HG03442 (cell line): ENCODE data around the gene MAST4.

Source experiments
- ATAC-seq: cut with Tn5 transposase; IDR thresholded peaks from one replicate; pipeline ENCODE4 v1.9.1; 2021; ENCODE audit warnings: mild to moderate bottlenecking, moderate library complexity; ENCODE audit not compliant: unreplicated experiment

MAST4 gene

DNA sequence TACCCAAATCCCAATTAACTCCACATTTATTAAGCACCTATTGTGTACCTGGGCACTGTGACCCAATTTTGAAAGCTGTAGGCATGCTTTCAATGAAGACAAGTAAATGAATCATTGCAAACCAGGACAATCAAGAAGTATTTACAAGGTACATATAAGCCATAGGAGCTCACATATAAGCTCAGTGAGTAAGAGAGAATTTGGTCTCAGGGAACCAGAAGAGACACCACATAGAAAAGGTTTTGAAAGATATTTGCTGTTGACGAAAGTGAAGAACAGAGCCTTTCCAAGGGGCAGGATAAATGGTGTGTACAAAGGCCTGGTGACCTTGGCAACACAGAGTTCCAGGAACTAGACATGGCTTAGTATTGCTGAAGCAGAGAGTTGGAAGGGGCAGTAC, 412.8 kb downstream of the MAST4 start:
- ATAC-seq, result no peak

DNA sequence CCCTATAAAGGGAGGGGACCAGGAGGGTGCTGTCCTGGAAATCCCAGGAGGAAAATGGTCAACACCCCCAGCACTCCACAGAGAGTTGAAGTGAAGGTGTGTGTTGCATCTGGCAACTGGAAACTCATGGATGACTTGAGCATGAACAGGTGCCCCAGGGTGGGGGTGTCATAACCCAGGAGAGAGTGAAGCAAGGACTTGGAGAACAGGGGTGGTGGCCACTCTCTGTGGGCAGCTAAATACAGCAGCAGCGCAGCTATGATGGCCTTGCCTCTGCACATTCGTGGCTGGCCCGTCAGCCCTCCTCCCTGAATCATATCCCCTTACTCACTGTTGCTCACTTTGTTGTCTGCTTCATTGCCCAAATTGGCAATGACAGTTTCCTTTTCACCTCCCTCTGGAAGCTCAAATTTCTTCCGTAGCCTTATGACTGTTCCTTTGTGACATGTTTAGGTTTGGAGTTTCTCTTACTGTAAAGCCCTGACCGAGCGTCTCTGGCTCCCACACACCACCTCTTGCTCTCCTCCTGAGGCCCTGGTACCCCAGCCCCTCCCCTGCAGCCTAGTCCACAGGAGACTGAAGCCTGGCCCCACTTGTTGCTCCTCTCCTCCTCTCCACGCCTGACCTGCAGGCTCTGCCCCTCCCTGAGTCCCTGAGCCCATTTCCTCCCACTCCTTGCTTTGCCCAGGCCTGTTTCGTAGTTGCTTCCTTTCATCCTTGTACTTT, 414.7 kb downstream of the MAST4 start:
- ATAC-seq, result no peak

DNA sequence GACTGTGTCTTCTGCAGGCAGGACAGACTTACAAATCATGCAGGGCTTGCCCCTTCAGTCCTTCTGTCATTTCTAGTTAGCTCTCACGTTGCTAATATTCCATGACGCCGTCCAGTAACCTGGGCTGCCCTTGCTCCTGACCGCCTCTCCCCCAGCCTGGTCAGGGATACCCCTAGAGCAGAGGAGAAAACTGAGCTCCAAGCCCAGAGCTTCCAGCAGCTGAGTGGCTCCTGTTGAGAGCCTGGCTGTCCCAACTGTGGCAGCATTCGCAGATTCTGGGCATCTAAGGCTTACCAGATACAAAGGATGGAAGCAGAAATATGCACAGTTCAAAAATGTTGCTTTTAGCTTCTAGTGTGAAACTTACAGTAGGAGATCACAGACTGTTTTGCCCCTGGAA, 415.2 kb downstream of the MAST4 start:
- ATAC-seq, result no peak

DNA sequence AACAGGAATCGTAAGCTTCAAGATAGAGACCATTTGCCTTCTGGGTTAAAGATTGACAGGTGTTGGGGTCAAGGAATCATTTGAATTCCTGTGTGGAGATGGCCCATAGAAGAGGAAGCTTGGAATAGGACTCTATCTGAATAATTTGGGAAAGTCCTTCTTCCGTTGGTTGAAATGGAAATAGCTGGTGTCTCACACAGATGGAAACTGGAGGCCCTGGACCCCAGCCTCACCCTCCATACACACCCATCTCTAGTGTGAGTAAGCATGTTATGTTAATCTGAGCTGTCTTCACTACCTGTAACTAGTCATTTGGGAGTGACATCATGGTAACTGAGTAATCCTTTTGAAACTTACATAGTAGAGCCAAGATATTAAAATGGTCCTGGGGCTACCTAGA, 416.0 kb downstream of the MAST4 start:
- no peak for ATAC-seq

DNA sequence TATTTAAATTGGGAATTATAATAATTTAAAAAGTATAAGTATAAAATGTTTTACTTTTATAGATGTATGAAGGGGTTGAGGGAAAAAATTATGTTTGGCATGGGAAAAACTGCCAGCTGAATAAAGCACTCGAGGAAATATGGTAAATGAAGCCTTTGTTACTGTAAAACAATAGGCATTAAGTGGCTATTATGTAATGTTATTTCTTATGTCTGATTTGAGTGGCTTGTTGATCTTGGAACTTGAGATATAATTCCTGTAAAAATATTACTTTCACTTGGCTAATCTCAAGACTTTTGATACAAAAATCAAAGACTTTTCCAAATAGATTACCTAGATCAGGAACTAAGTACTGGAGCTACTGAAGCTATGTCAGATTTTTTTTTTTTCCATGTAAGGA, 417.5 kb downstream of the MAST4 start:
- no peak for ATAC-seq

DNA sequence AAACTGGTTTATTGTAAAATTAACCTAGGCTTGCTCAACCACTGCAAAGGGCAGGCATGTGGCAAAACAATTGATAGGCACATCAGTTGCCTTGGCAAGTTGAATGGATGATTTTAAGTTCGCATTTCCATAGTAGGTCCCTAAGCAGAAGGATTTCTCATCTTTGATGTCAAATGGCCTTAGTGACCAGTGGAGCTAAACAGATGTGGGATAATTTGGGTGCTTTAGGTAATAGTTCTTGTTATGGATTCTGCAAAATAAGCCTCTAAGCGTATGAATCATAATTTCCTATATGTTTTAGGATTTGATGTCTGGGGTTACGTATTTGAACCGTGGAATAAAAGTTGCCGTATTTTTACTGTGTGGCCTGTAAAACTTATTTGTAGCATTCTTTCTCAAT, 418.0 kb downstream of the MAST4 start:
- ATAC-seq, result no peak

DNA sequence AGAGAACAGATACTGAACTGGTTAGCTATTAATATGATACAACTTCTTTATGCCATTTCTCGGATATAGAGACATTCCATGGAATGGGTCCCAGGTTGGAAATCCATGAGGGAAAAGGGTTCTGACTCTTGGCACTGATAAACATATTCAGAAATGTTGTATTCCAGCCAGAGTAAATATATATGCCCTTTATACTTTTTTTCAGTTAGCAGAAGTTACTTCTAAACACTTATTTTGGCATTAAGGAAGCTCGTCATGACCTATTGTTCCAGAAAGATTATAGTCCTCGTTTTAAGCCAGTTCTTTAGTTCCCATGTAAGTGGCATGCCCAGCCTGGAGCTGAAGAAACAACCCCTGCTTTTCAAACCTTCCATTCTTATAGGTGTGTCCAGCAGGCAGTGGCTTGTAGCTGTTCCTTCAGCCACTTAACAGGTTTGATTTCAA, 418.8 kb downstream of the MAST4 start:
- no peak for ATAC-seq

DNA sequence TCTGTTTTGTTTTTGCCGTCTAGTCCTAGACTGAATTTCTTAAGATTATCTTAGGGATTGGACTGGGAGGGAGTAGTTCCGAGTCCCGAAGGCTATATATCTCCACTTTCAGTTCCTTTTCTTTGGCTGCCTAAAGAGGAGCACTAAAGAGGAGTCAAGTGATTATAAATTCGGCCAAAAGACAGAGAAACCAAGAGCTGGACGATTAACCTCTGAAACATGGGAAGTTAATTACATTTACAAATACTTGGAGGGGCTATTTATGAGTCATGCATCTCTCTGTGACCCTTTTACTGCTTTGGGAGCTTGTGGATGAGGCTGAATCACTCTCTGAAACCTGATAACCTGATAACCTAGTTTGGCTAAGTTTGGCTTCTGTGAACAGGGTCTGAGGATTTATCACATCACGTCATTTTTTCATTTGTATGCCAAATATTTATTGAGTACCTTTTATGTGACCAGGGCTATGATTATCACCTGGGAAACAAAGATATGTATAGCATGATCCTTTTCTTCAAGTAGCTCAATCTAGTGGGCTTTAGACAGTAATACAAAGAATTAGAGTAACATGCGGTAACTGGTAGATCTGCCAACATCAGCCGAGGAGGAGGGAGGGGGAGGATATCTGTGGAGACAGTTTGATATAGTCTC, 419.5 kb downstream of the MAST4 start:
- ATAC-seq, result no peak

DNA sequence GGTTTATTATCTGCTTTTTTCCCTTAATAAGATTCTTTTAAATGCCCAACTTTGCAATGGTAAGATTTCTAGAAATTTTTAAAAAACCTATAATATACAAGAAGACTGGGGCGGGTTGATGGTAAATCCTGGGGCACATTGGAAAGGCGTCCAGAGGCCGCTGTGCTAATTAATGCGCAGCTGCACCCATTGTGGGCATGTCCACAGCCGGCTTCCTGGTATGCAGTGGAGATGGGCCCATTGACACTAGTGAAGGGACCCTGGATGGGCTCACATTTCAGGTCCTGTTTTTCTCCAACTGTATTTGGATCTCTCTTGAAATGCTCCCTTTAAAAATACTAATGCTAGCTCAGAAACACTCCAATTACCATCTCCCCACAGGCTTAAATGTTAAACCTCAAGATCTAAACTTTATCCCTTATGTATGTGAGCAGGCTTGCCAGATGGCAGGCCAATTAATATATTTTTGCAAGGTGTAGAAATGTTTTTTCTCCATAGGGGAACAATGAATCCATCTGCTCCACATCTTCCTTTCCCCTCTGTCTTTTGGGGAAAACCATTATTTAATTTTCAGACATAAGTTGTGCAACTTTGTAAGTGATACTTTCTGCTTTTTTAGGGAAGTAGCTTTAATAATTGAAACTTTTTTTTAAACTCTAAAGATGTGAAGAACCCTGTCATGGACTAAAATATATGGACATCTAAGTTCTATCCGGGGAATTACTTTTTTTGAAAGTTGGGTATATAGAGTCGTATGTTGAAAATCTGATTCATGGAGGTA, 423.1 kb downstream of the MAST4 start:
- no peak for ATAC-seq

DNA sequence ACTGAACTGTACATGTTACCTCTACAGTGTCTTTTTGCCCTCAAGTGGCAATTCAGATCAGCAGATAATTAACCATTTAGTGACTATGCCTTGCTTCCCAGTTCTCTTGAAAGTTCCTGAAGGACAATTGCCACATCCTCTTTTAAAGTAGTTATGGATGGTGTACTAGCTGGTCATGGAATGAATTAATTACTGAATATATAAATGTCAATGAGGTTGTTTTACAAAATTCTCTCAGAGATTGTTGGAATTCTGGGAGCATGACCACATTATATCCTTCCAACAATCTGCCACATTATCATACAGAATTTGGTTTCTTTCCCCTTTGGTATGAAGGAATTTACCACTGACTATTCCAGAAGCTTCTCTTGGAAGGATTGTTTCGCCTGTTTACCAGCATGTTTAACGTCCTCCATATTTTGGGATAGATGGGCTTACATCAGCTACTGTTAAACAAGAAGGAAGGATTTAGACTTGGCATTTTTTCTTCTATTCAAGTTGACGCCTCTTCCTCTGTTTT, 424.0 kb downstream of the MAST4 start:
- ATAC-seq, result no peak

DNA sequence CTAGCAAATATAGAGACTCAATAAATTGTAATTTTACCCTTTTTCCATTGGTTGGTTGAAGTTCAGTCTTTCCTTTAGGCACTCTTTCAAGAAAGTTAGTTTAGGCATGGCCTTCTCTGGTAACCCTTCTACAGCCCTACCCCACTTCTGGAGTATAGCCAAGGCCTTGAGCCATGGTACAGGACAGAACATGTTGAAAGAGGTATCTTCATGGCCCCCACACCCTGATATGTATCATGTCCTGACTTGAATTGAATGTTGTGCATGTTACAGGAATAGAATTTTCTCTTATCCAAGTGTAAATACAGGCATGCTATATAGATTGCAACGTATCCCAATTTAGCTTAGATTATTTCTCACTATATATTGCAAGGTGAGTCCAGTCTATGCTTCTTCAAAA, 424.8 kb downstream of the MAST4 start:
- no peak for ATAC-seq

DNA sequence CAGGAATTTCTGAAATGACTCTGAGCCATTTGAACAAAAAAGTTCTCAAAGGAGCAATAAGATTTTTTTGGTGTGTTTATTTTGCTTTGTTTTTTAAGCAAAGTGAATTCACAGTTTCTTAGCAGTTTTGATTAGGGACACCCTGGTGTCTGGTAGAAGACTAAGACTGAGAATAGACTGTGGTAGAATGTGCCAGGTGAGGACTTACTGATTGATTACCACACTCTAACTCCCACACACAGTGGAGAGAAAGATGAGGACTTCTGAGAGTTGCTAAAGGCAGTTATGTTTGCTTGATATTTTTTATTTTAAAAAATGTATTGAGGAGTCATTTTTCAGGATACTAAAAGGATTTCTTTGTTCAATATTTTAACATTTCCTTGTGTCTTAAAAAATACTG, 425.3 kb downstream of the MAST4 start:
- ATAC-seq, result peak; percentile 61

DNA sequence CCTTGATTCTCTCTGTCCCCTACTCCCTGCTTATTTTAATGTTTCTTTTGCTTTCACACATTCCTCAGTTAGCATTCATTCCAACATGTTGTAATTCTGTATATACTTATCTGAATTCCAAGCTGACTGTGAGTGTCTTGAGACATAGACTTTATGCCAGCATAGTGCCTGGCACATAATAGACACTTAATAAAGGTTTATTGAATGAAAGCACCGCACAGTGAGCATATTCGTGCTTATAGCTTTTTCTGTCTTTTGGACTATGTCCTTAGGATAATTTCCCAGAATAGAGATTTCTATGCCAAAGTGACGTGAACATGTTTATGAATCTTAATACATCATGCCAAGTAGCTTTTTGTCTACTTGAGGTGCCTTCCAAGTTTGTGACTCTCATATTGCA, 425.8 kb downstream of the MAST4 start:
- ATAC-seq, result no peak

DNA sequence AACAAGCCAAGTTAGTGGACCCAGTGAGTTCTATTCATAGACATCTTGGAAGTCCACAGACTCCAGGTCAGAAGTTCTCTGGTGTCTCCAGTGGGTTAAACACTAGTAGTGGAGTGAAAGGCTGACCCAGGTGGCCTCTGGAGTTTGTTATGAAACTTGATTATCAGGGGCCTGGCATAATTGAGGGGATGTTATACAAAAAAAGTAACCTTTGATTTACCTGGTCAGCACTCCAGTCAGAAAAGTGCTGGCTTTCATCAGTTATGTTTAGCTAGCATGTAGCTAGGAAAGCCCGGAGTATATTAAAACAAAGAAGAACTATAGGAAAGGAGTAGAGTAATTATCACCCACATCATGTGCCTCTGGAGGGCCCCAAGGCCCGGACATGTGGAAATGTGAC, 429.3 kb downstream of the MAST4 start:
- ATAC-seq, result no peak

DNA sequence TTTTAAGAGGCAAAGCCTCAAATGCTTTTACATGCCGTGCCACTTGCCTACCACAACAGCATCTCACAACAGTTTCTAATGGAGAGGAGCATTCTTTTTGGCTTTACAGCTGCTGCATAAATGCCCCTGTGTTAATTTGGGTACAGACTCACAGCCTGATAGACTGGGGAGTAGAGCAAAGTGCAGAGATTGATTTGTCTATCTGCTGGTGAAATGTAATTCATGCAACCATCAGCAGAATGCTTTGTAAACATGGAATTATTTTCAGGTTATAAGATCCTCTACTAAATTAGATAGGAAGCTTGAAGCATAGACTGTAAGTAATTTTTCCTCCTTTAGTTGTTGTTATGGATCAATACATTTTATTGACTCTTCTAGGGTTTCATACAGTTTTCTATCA, 430.1 kb downstream of the MAST4 start:
- ATAC-seq, result no peak

DNA sequence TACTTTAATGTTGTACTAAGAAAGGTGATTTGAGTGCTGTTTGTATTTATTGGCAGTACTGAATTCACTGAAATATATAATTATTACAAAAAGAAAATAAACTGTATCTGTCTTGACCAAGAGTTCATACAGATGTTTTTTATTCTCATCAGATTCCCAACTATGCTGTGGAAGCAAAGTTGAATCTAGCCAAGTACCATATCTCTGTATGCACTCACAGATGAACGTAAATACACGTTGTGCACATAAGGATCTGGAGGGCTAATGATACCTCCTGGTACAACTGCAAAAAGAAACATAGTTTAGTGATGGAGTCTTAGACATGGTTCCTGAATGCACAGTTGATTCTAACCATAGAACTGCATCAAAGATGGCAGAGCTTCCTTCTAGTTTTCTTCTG, 431.0 kb downstream of the MAST4 start:
- ATAC-seq, result no peak

DNA sequence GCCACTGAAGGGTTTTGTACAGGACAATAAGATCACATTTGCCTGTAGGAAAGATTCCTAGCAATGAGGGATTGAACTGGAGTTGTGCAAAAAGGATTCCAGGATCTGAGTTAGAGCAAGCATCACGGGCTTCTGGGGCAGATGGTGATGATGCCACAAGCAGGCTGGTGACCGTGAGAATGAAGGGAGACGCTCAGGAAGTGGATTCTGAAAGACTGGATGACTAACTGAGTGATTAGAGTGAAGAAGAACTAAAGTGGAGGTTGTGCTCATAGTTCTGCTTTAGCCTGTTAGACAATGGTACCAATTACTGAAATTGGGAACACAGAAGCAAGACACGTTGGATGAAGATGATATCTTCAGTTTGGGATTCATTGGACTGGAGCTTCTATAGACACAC, 432.2 kb downstream of the MAST4 start:
- no peak for ATAC-seq

DNA sequence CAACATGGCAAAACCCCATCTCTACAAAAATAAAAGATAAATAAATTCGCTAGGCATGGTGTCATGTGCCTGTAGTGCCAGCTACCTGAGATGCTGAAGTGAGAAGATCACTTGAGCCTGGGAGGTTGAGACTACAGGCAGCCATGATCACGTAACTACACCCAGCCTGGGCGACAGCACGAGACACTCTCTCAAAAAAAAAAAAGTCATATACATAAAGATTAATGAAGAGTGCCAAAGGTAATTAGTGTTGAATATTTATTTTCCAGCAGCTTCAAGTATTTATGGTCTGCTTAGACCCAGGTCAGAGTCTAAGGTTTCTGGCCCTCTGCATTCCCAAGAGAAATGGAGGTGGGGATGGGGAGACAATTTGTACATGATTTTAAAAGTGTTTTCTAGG, 432.7 kb downstream of the MAST4 start:
- no peak for ATAC-seq

DNA sequence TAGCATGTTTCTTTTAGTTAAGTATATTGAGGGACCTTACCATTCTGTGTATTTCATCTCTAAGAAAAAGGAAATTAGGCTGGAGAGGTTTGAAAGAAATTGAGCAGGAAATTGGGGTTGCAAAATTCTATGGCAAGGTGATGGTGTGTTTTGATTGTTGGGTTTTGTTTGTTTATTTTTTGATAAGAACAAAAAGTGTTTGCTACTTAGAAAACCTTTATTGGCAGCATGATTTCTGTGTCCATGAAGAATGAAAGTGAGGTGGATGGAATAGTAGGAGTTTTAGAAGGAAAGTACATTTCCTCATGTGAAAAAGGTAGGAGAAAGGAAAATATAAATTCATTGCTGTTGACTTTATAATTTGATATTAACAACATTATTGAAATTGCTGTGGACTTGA, 433.3 kb downstream of the MAST4 start:
- ATAC-seq, result no peak

DNA sequence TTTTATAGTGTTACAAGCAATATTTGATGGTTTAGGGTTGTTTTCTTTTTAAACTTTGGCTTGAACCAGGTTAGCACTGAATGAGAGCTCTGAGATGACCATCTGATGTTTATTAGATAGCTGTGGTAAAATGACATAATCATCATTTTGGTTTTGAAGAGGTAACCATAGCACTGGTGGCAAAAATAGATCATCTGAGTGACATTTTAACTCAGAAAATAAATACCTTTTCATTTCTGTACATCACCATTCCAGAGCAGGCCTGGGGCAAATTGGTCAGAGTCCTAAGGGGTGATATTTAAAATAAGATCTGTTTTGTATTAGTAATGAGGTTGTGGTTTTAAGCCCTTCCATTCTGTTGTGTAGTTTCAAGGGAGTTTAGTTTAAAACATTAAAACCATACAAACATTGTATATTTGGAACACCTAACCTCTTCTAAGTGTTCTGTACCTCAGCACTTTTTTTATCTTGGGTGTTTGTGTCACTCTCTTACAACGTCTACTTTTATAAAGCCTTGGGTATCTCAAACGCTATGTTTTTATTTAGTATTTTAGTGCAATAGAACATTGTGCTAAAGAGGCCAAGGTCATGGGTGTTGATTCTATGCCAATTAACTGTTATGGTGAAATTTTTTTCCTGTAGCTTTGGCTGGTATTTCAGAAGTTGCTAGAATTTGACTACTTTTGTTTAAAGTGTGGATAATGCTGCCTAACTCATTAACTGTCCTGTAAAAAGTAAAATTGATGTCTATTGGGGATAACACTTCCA, 434.3 kb downstream of the MAST4 start:
- no peak for ATAC-seq

DNA sequence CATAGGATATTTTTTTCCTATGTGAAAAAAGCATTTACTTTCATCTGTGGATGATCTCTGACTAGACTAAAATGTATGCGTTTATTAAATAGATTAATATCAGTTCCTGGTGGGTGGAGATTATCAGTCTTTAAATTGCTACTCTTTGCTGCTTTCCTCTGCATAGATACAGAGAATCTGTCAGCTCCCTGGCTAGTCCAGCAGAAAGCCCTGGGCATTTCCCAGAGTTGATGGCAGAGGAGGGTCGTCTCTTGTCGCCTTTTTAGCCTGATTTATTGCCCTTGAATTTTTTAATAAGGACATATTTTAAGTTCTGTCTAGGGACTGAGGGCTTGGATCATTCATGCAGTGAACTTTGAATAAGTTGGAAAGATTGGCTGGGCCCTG, 434.9 kb downstream of the MAST4 start:
- ATAC-seq, result no peak
